Superior temporal gyrus (tissue), 1 donor: ENCODE data around the gene MRFAP1.
"Not testable (repeated sequence)": the region's sequence is repeated elsewhere in the genome, so short reads cannot be mapped to it uniquely, and the experiment has no call there.

Source experiments
- DNase-seq: peaks from one replicate; pipeline ENCODE4 v3.0.0-alpha.2; 2016; ENCODE audit errors: extremely low spot score

MRFAP1 gene

DNA sequence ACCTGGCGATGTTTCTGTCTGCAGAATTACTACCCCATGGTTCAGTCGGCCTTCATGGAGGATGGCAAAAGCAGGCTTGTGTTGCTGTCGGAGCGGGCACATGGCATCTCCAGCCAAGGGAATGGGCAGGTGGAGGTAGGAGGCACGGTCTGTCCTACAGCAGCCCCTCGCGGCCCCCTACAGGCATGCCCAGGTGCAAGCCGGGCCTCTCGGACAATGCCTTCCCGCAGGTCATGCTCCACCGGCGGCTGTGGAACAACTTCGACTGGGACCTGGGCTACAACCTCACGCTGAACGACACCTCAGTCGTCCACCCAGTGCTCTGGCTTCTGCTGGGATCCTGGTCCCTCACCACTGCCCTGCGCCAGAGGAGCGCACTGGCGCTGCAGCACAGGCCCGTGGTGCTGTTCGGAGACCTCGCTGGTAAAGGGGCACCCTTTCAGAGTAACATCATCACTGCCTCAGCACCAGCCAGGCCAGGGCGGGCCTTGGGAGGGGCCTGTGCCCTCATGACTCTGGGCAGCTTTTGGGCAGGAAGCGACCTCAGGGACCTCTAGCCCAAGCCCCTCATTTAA is 29.5 kb upstream of the MRFAP1 start:
- DNase-seq: no peak

DNA sequence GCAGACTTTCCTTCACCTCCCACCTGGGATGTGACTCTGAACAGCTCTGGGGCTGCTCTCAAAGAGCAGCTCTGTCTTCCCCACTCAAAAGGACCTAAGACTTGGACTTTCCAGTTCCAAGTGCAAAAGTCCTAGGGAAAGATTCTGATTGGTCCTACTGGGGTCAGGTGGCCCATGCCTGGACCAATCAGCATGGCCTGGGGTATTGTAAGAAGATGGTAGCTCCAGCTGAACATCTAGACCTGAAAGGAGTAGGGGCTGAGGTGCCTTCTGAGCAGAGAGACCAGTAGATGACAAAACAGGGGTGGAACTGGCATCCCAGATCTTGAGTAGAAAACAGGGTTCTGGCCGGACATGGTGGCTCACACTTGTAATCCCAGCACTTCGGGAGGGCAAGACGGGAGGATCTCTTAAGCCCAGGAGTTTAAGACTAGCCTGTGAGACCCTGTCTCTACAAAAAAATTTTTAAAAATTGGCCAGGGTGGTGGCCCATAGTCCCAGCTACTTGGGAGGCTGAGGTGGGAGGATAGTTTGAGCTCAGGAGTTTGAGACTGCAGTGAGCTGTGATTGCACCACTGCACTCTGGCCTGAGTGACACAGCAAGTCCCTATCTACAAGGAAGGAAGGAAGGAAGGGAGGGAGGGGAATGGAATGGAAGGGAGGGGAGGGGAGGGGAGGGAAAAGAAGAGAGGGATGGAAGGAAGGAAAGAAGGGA is 27.4 kb upstream of the MRFAP1 start:
- DNase-seq: no peak

DNA sequence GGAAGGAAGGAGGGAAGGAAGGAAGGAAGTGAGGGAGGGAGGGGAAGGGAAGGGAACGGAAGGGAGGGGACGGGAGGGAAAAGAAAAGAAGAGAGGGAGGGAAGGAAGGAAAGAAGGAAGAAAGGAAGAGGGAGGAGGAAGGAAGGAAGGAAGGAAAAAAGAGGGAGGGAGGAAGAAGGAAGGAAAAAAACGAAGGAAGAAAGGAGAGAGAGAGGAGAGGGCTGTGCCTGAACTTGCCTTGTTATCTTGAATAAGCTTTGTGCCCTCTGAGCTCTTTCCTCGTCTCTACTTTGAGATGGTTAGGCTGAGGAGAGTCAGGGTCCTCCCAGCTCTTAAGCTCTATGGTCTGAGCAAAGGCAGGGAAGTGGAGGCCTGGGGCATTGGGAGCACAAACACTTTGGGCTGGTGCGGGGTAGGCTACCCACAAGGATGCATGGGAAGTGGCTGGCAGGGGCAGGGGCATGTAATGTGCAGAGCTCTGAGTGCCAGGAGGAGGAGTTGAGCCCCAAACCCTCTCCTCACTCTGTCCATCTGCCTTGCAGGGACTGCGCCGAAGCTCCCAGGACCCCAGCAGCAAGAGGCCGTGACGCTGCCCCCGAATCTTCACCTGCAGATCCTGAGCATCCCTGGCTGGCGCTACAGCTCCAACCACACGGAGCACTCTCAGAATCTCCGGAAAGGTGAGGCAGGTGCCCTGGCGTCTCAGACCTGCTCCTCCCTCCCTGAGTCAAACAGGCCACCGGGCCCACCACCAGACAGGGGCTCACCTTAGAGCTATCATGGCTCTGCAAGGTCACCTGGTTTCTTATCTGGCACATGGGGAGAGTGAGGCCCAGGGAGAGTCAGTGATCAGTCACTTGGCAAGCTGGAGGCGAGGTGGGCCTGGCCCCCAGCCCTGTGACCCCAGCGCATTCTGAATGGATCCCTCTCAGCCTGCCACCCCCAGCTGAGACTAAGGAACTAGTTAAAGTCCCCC is 26.5 kb upstream of the MRFAP1 start:
- no peak for DNase-seq

DNA sequence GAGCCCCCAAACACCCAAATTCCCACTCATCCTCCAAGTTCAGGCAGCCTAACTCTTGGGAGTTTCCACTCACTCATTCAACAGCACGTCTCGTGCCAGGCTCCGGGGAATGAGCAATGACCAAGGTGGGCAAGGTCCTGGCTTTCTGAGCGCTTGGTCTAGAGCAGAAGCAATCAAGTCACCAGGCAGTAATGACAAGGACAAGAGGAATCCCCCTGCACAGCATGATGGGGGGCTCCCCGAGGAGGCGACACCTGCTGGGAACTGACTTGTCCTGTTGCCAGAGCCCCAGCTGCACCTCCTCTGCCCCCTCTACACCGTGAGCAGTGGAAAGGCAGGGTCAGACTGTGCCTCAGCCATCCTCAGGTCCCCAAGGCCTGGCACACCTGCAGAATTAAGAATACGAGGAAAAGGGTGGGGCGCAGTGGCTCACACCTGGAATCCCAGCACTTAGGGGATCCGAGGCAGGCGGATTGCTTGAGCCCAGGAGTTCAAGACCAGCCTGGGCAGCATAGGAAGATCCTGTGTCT is 25.7 kb upstream of the MRFAP1 start:
- no peak for DNase-seq

DNA sequence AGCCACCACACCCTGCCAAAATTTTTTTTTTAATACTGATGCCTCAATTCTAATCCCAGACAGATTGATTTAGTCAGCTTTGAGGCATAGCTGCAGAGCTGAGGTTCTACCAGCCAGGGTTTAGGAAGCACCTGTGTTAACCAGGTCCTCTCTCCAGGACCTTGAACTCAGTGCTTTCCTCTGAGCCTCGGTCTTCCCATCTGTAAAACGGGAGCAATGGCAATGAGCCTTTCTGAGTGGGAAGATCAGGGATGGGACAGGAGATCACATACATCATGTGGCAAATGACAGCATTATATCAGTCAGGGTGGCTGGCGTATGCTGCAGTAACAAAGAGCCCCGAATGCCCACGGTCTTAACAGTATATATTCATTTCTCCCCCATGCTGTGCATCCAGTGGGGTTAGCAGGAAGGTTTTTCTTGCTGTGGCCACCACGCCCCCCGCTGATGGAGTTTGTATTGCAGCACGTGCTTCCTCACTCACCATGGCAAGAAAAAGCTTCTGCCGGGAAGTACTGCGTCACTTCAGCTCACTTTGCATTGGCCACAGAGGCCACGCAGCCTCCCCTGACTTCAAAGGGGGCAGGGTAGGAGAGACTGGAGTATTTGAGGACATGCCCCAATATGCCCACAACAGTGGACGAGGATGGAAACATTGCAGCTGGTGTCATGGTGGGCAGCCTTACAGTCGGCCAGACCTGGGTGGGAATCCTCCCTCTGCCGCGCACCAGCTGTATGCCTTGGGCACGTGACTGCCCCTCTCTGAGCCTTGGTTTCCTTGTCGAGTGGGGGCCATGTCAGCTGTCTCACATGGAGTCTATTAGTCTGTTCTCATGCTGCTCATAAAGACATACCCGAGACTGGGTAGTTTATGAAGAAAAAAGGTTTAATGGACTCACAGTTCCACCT is 24.1 kb upstream of the MRFAP1 start:
- no peak for DNase-seq

DNA sequence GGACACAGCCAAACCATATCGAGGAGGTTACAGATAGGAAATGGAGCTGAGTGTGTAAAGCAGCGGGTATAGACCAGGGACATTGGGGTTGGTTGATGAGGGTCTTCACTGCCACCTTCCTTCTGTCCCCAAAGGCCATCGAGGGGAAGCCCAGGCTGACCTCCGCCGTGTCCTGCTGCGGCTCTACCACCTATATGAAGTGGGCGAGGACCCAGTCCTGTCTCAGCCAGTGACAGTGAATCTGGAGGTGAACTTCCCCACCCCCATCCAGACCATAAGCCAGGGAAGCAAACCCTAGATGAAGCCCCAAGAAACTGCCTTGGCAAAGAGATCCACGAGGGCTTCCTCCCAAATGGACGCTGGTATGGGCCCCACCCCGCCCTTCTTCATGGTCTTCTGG is 23.2 kb upstream of the MRFAP1 start:
- DNase-seq: no peak

DNA sequence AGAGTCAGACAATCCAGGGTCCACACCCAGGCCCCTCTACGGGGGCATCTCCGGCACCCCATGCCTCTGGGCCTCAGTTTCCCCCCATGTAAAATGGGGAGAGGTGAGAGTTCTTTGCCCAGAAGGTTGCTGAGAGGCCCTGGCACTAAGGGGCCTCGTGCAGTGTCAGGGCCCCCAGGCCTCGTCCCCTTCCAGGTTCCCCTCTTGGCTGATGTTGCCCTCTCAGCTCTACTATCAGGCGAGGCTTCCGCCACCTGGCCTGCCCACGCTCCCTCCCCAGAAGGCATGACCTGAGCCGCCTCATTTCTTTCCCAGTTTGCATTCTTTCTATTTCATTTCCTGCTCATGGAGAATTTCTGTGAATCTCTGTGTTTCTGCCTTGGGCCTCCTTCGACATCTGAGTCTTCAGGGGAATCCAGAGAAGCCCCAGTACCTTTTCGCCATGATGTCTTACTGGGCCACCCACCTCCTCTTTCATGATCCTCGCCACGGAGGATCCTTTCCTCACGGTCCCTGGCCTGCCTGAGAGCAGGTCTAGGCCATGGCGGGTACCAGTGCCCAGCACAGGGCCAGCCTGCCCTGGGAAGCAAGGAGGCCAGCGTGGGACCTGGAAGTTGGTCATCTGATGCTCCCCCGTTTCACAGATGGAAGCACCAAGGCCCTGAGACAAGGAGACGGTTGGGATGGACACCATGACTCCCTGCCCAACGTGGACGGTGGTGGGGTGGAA is 21.9 kb upstream of the MRFAP1 start:
- no peak for DNase-seq

DNA sequence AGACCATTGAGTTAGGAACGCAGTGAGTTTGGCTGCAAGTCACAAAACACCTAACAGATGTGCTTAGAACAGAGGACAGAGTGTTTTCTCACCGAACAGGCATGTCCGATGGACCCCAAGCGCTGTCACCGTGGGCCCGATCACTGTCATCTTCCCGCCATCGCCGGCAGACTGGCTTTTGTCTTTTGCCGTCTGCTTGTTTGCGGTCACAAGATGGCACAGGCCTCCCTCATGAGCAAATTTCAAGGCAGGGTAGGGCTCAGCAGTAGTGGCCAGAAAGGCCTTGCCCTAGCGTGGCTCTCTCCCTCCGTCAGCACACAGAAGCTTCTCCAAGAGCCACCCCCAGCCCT is 21.4 kb upstream of the MRFAP1 start:
- no peak for DNase-seq

DNA sequence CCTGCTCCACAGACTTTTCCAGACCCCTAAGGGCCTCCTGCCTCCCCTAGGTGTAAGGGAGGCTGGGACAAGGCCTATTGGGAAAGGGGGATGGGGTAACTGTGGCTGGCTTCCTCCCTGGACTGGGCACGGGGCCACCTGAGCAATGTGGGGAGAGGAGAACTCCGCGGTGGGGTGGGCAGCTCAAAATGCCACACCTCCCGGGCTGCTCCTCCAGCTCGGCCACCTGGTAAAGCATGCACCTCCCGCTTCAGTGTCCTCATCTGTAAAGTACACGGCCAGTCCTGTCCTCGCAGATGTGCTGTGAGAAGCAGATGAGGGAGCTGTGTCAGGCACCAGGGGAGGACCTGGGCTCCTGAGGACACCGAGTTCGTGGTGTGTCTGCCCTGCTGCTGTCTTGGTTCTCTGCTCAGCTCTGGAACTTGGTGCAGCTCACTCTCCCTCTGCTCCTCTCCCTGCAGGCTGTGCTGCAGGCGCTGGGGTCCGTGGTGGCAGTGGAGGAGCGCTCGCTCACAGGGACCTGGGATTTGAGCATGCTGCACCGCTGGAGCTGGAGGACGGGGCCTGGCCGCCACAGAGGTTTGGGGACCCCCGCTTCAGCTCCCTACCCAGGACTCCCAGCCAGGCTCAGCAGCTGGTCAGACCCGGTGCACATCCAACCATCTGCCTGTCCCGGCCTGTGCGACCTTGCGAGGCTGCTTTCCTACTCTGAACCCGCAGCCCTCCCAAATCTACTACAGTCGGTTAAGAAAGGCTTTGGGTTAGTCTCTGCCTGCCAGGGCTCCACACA is 20.8 kb upstream of the MRFAP1 start:
- DNase-seq: no peak

DNA sequence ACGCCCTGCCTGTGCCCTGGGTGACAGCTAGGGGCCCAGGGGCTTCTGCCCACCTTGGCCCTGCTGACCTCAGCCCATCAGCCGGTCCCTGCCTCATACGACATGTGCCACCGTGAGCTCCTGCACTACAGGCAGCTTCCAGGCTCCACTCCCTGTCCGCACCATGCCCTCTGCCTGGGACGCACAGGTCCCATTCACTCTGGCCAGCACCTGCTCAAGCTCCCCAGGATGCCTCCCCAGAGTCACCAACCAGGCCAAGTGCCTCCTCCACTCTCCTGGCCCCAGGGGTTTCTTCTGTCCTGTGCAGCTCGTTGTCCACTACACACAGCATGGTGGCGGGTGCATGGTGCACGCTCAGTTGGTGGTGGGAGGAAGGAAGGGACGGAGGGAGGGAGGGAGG is 20.2 kb upstream of the MRFAP1 start:
- no peak for DNase-seq

DNA sequence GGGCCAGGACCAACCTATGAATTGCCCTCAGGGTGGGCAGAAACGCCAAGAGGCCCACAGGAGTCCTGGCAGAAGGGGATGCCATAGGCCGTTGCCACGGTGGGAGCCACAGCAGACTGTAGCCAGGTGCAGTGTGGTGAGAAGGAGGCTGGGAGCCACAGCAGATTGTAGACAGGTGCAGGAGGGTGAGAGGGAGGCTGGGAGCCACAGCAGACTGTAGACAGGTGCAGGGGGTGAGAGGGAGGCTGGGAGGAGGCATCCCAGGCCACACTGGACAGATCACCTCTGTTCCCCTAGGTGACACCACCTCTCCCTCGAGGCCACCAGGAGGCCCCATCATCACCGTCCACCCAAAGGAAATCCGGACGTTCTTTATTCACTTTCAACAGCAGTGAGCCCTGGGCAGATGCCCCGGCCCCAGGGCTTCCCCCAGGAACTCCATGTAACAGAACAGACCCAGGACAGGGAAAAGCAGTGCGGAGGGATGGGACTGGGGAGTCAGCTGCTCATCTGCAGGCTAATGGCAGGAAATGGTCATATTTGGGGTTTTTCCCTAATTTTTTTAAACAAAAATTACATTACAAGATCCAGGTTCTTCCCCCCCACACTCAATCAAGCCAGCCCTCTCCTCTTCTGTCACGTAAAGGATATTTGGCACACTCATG is 19.5 kb upstream of the MRFAP1 start:
- DNase-seq: no peak

DNA sequence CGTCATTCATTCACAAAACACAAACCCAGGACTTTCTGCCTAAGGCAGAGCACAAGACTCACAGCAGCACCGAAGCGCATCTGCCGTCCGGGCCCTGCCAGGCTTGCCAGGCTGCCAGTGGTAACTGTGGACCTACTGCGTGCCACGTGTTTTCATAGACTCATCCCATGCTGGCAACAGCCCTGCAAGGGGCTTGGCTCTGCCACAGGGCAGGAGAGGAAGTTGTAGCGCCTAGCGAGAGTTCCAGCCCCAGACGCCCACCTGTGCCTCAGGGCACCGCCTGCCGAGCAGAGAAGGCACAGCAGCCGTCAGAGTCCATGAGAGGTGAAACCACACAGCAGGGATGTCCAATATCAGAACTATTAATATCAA is 18.9 kb upstream of the MRFAP1 start:
- no peak for DNase-seq

DNA sequence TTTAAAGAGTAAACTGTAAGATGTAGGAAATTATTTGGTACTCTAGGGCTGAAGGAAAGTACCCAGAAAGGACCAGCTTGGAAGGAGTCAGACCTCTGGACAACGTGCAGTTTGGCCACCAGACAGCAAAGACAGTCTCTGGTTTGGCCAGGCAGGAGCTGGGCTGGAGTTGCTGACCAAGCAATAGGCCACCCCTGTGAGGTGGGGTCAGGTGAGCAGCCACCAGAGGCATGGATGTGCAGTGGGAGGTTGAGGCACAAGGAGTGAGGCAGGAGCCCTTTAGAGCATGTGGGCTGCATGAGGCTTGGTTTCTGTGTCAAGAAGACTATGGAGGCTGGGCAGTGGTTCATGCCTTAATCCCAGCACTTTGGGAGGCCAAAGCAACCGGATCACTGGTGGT is 17.7 kb upstream of the MRFAP1 start:
- no peak for DNase-seq

DNA sequence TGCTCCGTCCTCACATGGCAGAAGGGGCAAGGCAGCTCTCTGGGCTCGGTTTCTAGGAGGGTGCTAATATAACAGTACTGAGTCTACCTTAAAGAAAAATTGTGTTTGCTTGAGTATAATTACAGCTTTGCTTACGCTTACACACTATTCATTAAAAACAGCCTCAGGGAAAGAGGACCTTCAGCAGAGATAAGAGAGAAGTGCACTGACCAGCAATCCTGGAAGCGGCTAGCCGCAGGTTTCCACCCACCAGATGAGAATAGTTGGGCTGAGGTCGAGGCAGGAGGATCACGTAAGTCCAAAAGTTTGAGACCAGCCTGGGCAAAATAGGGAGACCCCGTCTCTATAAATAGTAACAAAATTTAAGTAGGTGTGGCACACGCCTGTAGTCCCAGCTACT is 15.2 kb upstream of the MRFAP1 start:
- DNase-seq: no peak

DNA sequence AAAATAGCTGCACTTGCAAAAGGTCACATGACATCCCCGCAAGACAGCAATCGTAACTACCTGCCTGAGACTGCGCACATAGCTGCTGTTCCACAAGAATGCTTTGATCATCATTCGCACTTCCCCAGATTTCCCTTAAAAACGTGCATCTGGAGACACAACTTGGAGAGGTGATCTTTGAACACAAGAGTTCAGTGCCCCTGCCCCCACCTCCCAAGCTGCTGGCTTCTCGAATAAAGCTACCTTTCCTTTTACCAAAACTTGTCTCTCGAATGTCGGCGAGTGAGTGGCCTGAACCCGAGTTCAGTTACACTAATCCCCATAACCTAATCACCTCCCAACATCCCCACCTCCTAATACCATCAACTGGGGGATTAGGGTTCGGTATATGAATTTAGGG is 14.4 kb upstream of the MRFAP1 start:
- no peak for DNase-seq

DNA sequence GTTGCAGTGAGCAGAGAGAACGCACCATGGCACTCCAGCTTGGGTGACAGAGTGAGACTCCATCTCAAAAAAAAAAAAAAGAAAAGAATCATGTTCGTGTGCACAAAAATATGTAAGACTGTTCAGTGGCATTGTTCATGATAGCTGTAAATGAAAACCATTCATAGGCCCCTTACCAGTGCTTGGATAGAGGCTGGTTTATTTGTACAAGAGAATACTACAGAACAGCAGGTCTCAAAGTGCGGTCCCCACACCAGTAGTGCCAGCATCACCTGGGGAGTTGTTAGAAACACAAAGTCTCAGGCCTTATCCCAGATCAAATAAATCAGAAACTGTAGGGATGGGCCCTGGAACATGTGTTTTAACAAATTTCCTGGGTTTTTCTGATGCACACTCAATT is 12.7 kb upstream of the MRFAP1 start:
- DNase-seq: no peak

DNA sequence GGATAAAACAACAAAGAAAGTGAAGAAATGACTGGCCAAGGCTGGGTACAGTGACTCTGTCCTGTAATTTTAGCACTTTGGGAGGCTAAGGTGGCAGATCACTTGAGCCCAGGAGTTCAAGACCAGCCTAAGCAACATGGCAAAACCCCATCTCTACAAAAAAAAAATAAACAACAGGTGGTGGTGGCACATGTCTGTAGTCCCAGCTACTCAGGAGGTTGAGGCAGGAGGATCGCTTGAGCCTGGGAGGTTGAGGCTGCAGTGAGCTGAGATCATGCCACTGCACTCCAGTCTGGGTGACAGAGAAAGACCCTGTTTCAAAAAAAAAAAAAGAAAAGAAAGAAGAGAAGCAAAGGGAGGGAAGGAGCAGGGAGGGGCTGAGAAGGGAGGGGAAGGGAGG is 12.0 kb upstream of the MRFAP1 start:
- not testable (repeated sequence) for DNase-seq

DNA sequence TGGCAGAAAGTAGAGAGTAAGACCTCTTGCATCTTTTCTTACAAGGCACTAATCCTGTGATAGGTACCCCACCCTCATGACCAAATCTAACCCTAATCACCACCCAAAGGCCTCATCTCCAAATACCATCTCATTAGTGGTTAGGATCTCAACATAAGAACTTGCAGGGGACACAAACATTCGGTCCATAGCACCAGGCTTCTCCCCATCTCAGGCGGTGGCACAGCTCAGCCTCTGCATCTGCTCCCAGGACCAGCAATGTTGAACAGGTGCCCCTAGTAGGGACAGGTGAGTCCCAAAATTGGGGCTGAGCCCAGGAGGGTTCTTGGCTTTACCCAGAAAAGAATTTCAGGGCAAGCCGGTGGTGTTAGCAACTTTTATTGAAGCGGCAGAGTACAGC is 8.4 kb upstream of the MRFAP1 start:
- no peak for DNase-seq

DNA sequence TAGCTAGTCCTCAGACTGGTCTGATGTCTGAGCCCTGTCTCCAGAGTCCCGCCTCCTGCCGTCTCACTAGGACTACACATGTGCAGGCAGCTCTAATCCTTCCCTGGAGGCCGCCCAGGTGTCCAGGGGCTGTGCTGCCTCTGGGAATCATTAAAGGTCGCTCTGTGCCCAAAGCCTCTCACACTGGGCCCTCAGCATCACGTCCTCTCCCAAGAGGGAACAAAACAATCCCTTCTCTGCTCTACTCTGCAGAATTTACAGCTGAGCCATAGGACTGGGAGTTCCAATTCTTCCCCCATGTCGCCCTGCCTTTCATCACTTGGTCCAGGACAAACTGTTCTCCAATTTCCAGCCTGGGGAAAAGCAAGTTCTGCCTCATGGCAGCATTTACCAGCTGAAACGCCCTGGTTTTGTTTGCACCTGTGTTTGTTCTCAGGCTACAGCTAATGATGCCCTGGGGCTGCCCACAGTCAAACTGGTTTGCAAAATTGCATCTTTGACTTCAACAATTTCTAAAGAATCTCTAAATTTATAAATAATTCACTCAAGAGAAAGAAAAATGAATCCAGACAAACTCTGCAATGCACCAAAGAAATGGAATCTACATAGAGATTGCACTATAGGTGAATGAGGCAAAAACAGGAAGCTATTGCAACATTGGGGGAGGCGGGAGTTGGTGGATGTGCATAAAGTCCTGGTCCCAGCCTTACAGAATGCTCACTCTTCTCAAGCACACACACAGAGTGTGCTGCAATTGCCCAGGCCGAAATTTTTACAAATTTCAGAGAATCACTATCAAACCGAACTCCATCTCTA is 7.2 kb upstream of the MRFAP1 start:
- DNase-seq: no peak
